BE2C (cell line): ENCODE measurements around the gene OTUD3.
"Not testable (repeated sequence)": the region's sequence is repeated elsewhere in the genome, so short reads cannot be mapped to it uniquely, and the experiment has no call there.

Experiments
- DNase-seq: peaks from one replicate; pipeline ENCODE4 v3.0.0-alpha.2; 2020
- H3K27me3 ChIP-seq: fragments of 250-450 bp; sonication (Bioruptor Pico); 2 replicates; pipeline ENCODE4 v1.5.1; 2020; ENCODE audit warnings: mild to moderate bottlenecking
- H3K36me3 ChIP-seq: fragments of 250-450 bp; sonication (Bioruptor Pico); 2 replicates; pipeline ENCODE4 v1.5.1; 2020; ENCODE audit warnings: mild to moderate bottlenecking
- H3K4me1 ChIP-seq: fragments of 250-450 bp; sonication (Bioruptor Pico); 2 replicates; pipeline ENCODE4 v1.5.1; 2020
- H3K4me3 ChIP-seq: 2 replicates; pipeline ENCODE4 v1.5.1; 2011; ENCODE audit warnings: low read depth, low read length
- H3K9me3 ChIP-seq: fragments of 250-450 bp; sonication (Bioruptor Pico); 2 replicates; pipeline ENCODE4 v1.5.1; 2020
- TF ChIP-seq, protein P1 (sequence below): IDR thresholded peaks from 2 replicates; pipeline ENCODE4 v1.5.1; 2012; ENCODE audit warnings: mild to moderate bottlenecking, low read depth, low read length

OTUD3 gene

DNA sequence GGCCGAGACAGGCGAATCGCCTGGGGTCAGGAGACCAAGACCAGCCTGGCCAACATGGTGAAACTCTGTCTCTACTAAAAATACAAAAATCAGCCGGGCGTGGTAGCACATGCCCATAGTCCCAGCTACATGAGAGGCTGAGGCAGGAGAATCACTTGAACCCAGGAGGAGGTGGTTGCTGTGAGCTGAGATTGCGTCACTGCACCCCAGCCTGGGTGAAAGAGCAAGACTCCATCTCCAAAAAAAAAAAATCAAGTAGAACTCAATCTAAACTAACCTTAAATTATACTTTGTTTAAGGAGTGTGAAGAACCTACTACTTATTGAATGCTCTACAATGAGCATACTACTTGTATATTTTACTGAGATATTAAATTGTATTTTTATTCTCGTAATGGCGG is 36.6 kb upstream of the OTUD3 start:
- Histone ChIP-seq H3K27me3 (no peaks in the 10 kb centered on the region), H3K36me3 (no peaks in the 10 kb centered on the region), H3K4me1 (no peaks in the 10 kb centered on the region), H3K4me3 (no peak overlapping the region), H3K9me3 (no peaks in the 10 kb centered on the region)
- TF ChIP-seq, protein P1, sequence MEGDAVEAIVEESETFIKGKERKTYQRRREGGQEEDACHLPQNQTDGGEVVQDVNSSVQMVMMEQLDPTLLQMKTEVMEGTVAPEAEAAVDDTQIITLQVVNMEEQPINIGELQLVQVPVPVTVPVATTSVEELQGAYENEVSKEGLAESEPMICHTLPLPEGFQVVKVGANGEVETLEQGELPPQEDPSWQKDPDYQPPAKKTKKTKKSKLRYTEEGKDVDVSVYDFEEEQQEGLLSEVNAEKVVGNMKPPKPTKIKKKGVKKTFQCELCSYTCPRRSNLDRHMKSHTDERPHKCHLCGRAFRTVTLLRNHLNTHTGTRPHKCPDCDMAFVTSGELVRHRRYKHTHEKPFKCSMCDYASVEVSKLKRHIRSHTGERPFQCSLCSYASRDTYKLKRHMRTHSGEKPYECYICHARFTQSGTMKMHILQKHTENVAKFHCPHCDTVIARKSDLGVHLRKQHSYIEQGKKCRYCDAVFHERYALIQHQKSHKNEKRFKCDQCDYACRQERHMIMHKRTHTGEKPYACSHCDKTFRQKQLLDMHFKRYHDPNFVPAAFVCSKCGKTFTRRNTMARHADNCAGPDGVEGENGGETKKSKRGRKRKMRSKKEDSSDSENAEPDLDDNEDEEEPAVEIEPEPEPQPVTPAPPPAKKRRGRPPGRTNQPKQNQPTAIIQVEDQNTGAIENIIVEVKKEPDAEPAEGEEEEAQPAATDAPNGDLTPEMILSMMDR = no peak
- no peak for DNase-seq

DNA sequence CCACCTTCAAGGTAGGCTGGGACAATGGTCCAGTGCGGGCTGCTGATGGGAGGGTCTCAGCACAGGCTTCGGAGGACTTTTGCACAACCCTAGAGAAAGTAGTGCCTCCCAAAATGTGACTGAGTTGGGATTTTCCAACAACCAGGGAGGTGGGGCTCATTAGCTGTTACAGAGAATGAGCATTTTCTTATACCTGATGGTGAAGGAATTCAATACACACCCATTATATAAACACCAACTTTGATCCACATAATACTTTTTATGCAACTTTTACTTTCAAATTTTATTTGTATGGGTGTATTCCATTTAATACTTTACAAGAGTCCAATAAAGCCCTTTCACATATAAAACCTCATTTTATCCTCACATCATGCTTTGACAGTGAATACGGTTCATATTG is 35.9 kb upstream of the OTUD3 start:
- DNase-seq = no peak
- no peak overlapping the region for H3K4me3 ChIP-seq
- H3K4me1 ChIP-seq = no peaks in the 10 kb centered on the region
- no peaks in the 10 kb centered on the region for H3K9me3 ChIP-seq
- TF ChIP-seq, protein P1 = no peak
- H3K27me3 ChIP-seq = no peaks in the 10 kb centered on the region
- no peaks in the 10 kb centered on the region for H3K36me3 ChIP-seq

DNA sequence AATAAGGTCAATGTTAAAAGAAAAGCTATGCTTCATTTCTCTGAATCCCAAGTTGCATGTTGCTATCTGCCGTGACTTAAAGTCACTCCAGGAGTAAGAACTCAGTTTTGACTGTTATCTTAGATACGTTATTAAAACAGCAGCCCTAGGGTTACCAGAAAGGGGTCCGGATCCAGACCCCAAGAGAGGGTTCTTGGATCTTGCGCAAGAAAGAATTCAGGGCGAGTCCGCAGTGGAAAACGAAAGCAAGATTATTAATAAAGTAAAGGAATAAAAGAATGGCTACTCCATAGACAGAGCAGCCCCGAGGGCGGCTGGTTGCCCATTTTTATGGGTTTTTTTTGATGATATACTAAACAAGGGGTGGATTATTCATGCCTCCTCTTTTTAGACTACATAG is 34.9 kb upstream of the OTUD3 start:
- H3K27me3 ChIP-seq, H3K4me3 ChIP-seq, H3K9me3 ChIP-seq, H3K4me1 ChIP-seq, DNase-seq, H3K36me3 ChIP-seq: not testable (repeated sequence)

DNA sequence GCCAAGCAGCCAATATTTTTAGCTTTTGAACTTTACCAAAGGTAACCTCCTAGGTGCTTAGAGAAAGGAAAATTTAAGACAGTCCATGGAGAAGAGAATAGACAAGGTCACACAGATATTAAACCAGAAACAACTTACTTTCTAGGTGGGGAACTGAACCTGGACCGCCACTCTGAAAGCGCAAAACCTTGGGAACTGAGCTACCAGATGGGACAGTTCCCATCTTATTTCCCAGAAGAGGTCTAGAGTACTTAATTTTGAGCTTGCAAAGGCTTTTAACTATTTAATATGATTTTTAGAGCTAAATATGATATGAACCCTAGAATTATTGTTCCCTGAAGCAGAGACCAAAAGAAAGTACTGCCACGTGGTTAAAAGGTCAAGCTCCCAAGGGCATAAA is 32.9 kb upstream of the OTUD3 start:
- H3K4me1 ChIP-seq, H3K4me3 ChIP-seq, H3K27me3 ChIP-seq, DNase-seq, H3K36me3 ChIP-seq, H3K9me3 ChIP-seq: not testable (repeated sequence)

DNA sequence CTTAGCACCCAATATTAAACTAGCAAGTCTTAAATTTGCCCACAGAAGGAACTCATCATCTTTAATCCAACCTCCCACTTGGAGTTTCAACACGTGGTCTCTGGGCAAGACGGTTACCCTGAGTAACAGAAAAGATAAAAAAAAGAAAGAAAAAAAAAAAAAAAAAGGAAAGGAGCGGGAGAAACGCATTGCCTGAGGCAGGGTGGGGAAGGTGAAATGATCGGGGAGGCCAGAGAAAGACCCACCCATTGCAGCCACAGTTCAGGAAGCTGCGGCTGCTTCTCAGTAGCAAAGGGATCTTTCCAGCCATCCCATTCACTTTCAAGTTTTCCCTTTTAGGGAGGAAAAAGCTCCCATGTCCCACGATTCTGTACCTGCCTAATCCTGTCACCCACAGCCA is 32.0 kb upstream of the OTUD3 start:
- no peaks in the 10 kb centered on the region for H3K9me3 ChIP-seq
- no peak for DNase-seq
- H3K4me1 ChIP-seq = no peaks in the 10 kb centered on the region
- no peaks in the 10 kb centered on the region for H3K36me3 ChIP-seq
- no peak overlapping the region for H3K4me3 ChIP-seq
- TF ChIP-seq, protein P1 = no peak
- no peaks in the 10 kb centered on the region for H3K27me3 ChIP-seq

DNA sequence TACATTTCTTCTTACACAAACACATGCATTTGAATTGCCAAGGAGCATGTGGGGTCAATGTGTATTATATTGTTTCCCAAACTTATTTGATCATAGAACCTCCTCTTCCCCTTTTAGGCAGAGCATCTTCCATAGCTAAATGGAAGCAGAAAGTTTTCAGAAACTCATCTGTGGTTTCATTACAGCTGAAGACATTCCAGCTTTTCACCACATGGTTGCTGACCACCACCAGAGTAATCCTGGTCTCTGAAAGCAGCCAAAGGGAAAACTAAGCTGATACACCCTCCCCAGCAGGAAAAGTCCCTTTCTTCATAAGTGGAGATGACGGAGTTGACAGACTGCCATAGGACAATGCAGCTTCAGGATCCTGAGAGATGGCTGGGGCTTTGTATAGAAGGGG is 30.2 kb upstream of the OTUD3 start:
- TF ChIP-seq, protein P1 = no peak
- Histone ChIP-seq H3K36me3 (no peaks in the 10 kb centered on the region), H3K4me1 (no peaks in the 10 kb centered on the region), H3K9me3 (no peaks in the 10 kb centered on the region), H3K4me3 (no peak overlapping the region), H3K27me3 (no peaks in the 10 kb centered on the region)
- no peak for DNase-seq

DNA sequence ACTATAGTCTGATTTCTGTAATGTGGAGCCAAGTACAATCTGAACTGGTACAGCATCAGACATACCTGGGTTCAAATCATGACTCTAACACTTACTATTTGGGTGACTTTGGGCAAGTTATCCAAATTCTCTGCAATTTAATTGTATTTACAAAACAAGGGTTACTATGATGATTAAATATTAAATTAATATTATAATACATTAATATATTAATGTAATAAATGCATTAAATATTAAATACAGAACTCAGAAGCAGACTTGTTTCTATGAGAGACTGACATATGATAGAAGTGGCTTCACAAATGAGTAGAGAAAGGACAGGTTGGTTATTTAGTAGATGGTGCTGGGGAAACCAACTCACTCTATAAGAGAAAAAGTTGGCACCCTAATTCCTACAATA is 27.3 kb upstream of the OTUD3 start:
- Histone ChIP-seq H3K36me3 (no peaks in the 10 kb centered on the region), H3K27me3 (no peaks in the 10 kb centered on the region), H3K4me3 (no peak overlapping the region), H3K4me1 (no peaks in the 10 kb centered on the region), H3K9me3 (no peaks in the 10 kb centered on the region)
- DNase-seq = no peak
- TF ChIP-seq, protein P1 = no peak
